DMS114 treated with DMSO at 0.1 percent for 48 hours (cell line): ENCODE data around the gene HSD11B1.

ENCODE experiments used
- DNase-seq: peaks from one replicate; lab custom pipeline; 2025; ENCODE audit not compliant: unreplicated experiment; lab: John Stamatoyannopoulos, UW

Gene HSD11B1

GRCh38 chr1:209751627-209752231 is 47.1 kb downstream of the HSD11B1 start:
- DNase-seq = no peak

GRCh38 chr1:209752890-209753289 is 48.2 kb downstream of the HSD11B1 start:
- no peak for DNase-seq

GRCh38 chr1:209755256-209755655 is 50.6 kb downstream of the HSD11B1 start:
- no peak for DNase-seq

- no peak for DNase-seq
These were observed 51.4 kb downstream of the HSD11B1 start, which contains the start of gene TRAF3IP3 for GRCh38 chr1:209755926-209756614. TRAF3IP3 (plus strand) TSS chr1:209756053; CDS start chr1:209760040, 3,987 bp downstream.

- DNase-seq = no peak
These were observed 52.2 kb downstream of the HSD11B1 start for GRCh38 chr1:209756615-209757445.

- DNase-seq = no peak
These were observed 53.8 kb downstream of the HSD11B1 start for GRCh38 chr1:209758400-209758799.

- no peak for DNase-seq
These were observed 55.2 kb downstream of the HSD11B1 start for GRCh38 chr1:209759829-209760359.

- no peak for DNase-seq
These were observed 56.5 kb downstream of the HSD11B1 start for GRCh38 chr1:209761011-209761635.

- DNase-seq = no peak
These were observed 61.4 kb downstream of the HSD11B1 start for GRCh38 chr1:209766051-209766450.

GRCh38 chr1:209767096-209767495 is 62.5 kb downstream of the HSD11B1 start:
- no peak for DNase-seq

GRCh38 chr1:209767706-209768105 is 63.1 kb downstream of the HSD11B1 start:
- no peak for DNase-seq

- no peak for DNase-seq
These were observed 63.7 kb downstream of the HSD11B1 start for GRCh38 chr1:209768354-209768774.

- no peak for DNase-seq
These were observed 64.7 kb downstream of the HSD11B1 start for GRCh38 chr1:209769171-209769904.

GRCh38 chr1:209769971-209770370 is 65.3 kb downstream of the HSD11B1 start:
- DNase-seq = no peak

- no peak for DNase-seq
These were observed 66.2 kb downstream of the HSD11B1 start for GRCh38 chr1:209770636-209771415.

- no peak for DNase-seq
These were observed 67.5 kb downstream of the HSD11B1 start for GRCh38 chr1:209772126-209772525.

- DNase-seq = no peak
These were observed 69.9 kb downstream of the HSD11B1 start for GRCh38 chr1:209774592-209774991.

GRCh38 chr1:209775678-209776077 is 71.0 kb downstream of the HSD11B1 start:
- DNase-seq = no peak

- no peak for DNase-seq
These were observed 72.9 kb downstream of the HSD11B1 start for GRCh38 chr1:209777587-209777986.

GRCh38 chr1:209778102-209778501 is 73.5 kb downstream of the HSD11B1 start:
- no peak for DNase-seq
